KMS-11 (cell line): Measurements from ENCODE around the gene DHRS1.

Source experiments
- H2AFZ ChIP-seq: fragments of 200-600 bp; sonication (generic); 2 replicates; pipeline ENCODE4 v1.6.1; 2016; ENCODE audit warnings: antibody characterized with exemption, mixed run types, low read depth
- H3K27ac ChIP-seq: fragments of 200-600 bp; sonication (generic); 2 replicates; pipeline ENCODE4 v1.6.1; 2016; ENCODE audit warnings: mild to moderate bottlenecking, mixed run types
- H3K27me3 ChIP-seq: fragments of 200-600 bp; sonication (generic); 2 replicates; pipeline ENCODE4 v1.6.1; 2017; ENCODE audit warnings: mild to moderate bottlenecking, low read depth, mixed run types, moderate library complexity; ENCODE audit not compliant: insufficient read depth
- H3K36me3 ChIP-seq: fragments of 200-600 bp; sonication (generic); 2 replicates; pipeline ENCODE4 v1.6.1; 2017; ENCODE audit warnings: mild to moderate bottlenecking, mixed run types; ENCODE audit not compliant: insufficient read depth
- H3K4me1 ChIP-seq: fragments of 200-600 bp; sonication (generic); 2 replicates; pipeline ENCODE4 v1.6.1; 2016; ENCODE audit warnings: mild to moderate bottlenecking, low read depth, mixed run types; ENCODE audit not compliant: poor library complexity, severe bottlenecking
- H3K4me2 ChIP-seq: fragments of 200-600 bp; sonication (generic); 2 replicates; pipeline ENCODE4 v1.7.0; 2016; ENCODE audit warnings: mild to moderate bottlenecking, mixed run types
- H3K4me3 ChIP-seq: fragments of 200-600 bp; sonication (generic); IDR thresholded peaks from 2 replicates; pipeline ENCODE4 v1.6.1; 2017; ENCODE audit warnings: low read depth, low read length, mixed read lengths; ENCODE audit not compliant: insufficient read depth
- H3K79me2 ChIP-seq: fragments of 200-600 bp; sonication (generic); 2 replicates; pipeline ENCODE4 v1.6.1; 2016; ENCODE audit warnings: low read depth, mixed run types; ENCODE audit not compliant: insufficient read depth
- H3K9ac ChIP-seq: fragments of 200-600 bp; sonication (generic); 2 replicates; pipeline ENCODE4 v1.6.1; 2016; ENCODE audit warnings: mild to moderate bottlenecking, mixed run types
- H4K20me1 ChIP-seq: fragments of 200-600 bp; sonication (generic); 2 replicates; pipeline ENCODE4 v1.6.1; 2016; ENCODE audit warnings: mild to moderate bottlenecking, mixed run types; ENCODE audit not compliant: insufficient read depth
- CTCF ChIP-seq: fragments of 200-600 bp; sonication (generic); conservative IDR thresholded peaks from 2 replicates; pipeline ENCODE4 v1.6.1; 2017; ENCODE audit warnings: low read depth, mild to moderate bottlenecking, antibody characterized with exemption, low read length, moderate library complexity, mixed read lengths

The DHRS1 gene

GRCh38 chr14:24342889-24343288 is 43.3 kb upstream of the DHRS1 start:
- Histone ChIP-seq H3K4me1 (no peaks in the 10 kb centered on the region), H3K79me2 (no peaks in the 10 kb centered on the region), H4K20me1 (no peaks in the 10 kb centered on the region), H2AFZ (no peak overlapping the region), H3K27ac (no peak overlapping the region), H3K4me3 (no peak overlapping the region), H3K4me2 (no peak overlapping the region), H3K9ac (no peak overlapping the region), H3K36me3 (no peaks in the 10 kb centered on the region), H3K27me3 (no peaks in the 10 kb centered on the region)
- no peak for TF ChIP-seq CTCF

- H3K27me3 ChIP-seq, result no peaks in the 10 kb centered on the region
- no peak overlapping the region for H3K4me3 ChIP-seq
- no peak for TF ChIP-seq CTCF
- H3K4me1 ChIP-seq, result no peaks in the 10 kb centered on the region
- no peak overlapping the region for H3K9ac ChIP-seq
- H3K4me2 ChIP-seq, result no peak overlapping the region
- H3K36me3 ChIP-seq, result no peaks in the 10 kb centered on the region
- no peak overlapping the region for H2AFZ ChIP-seq
- no peak overlapping the region for H3K27ac ChIP-seq
- no peaks in the 10 kb centered on the region for H3K79me2 ChIP-seq
- no peaks in the 10 kb centered on the region for H4K20me1 ChIP-seq
Measured at GRCh38 chr14:24340606-24341005, 41.0 kb upstream of the DHRS1 start.

- no peak within 1 kb of the TSS for H2AFZ ChIP-seq
- no peaks in the 10 kb centered on the region for H3K79me2 ChIP-seq
- no peak within 1 kb of the TSS for H3K27ac ChIP-seq
- no peaks in the 10 kb centered on the region for H3K4me1 ChIP-seq
- no peaks in the 10 kb centered on the region for H3K36me3 ChIP-seq
- no peaks in the 10 kb centered on the region for H3K27me3 ChIP-seq
- no peak for TF ChIP-seq CTCF
- H3K4me2 ChIP-seq, result no peak within 1 kb of the TSS
- no peak within 1 kb of the TSS for H3K4me3 ChIP-seq
- H4K20me1 ChIP-seq, result no peaks in the 10 kb centered on the region
- no peak within 1 kb of the TSS for H3K9ac ChIP-seq
Measured at GRCh38 chr14:24339284-24340151, 39.9 kb upstream of the DHRS1 start, which contains the start of gene RIPK3. TSS of gene RIPK3 (minus strand) at chr14:24339991. CDS start at chr14:24339826, 165 bp downstream.

- H4K20me1 ChIP-seq, result no peaks in the 10 kb centered on the region
- no peak overlapping the region for H3K4me3 ChIP-seq
- H3K36me3 ChIP-seq, result no peaks in the 10 kb centered on the region
- H3K4me2 ChIP-seq, result no peak overlapping the region
- peaks cover 1% of the 10 kb centered on the region; the same call in 1 of the 2 replicates for H3K27me3 ChIP-seq
- no peaks in the 10 kb centered on the region for H3K79me2 ChIP-seq
- H3K4me1 ChIP-seq, result no peaks in the 10 kb centered on the region
- H2AFZ ChIP-seq, result no peak overlapping the region
- no peak overlapping the region for H3K27ac ChIP-seq
- no peak overlapping the region for H3K9ac ChIP-seq
- TF ChIP-seq CTCF, result no peak
Measured at GRCh38 chr14:24338843-24339242, 39.3 kb upstream of the DHRS1 start.
